Adrenal gland (tissue), 5 donors: Measurements from ENCODE around the gene PPARGC1A.
A peak's percentile ranks its signal among the peaks of the same experiment; 100 is the strongest.

Experiments used
- POLR2A ChIP-seq, 2 donors: fragments of 450-650 bp; IDR thresholded peaks; one replicate each; pipeline ENCODE4 v1.6.1; 2017; ENCODE audit warnings: antibody characterized with exemption in 2 of 2, mild to moderate bottlenecking in 2 of 2, moderate library complexity in 1 of 2
- TF ChIP-seq, protein P1 (sequence below), 6 experiments: fragments of 450-650 bp in 4 of 6; fragments of 200-600 bp in 2 of 6; sonication (generic) in 1 of 6; IDR thresholded peaks; 1 replicate in 5 of 6; 2 replicates in 1 of 6; pipeline versions ENCODE4 v1.5.1 to v1.8.0; 2016 to 2021; ENCODE audit warnings: antibody characterized with exemption in 6 of 6, mild to moderate bottlenecking in 2 of 6, moderate library complexity in 1 of 6
- donor health status: DM: no; HTN: no; CAD: no.

GRCh38 chr4:23881674-23882337 is 8.0 kb downstream of the PPARGC1A start:
- TF ChIP-seq, protein P1, sequence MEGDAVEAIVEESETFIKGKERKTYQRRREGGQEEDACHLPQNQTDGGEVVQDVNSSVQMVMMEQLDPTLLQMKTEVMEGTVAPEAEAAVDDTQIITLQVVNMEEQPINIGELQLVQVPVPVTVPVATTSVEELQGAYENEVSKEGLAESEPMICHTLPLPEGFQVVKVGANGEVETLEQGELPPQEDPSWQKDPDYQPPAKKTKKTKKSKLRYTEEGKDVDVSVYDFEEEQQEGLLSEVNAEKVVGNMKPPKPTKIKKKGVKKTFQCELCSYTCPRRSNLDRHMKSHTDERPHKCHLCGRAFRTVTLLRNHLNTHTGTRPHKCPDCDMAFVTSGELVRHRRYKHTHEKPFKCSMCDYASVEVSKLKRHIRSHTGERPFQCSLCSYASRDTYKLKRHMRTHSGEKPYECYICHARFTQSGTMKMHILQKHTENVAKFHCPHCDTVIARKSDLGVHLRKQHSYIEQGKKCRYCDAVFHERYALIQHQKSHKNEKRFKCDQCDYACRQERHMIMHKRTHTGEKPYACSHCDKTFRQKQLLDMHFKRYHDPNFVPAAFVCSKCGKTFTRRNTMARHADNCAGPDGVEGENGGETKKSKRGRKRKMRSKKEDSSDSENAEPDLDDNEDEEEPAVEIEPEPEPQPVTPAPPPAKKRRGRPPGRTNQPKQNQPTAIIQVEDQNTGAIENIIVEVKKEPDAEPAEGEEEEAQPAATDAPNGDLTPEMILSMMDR (IDR thresholded peaks at IDR 0.05): peak in 1 of 6 experiments; percentile 6
- TF ChIP-seq POLR2A (IDR thresholded peaks at IDR 0.05): no peak
